GM23338 (cell line): ENCODE results near the gene PAX2. TPM values are rescaled to one million over a fixed set of nuclear protein-coding genes. Genes with fewer than 3 reads are reported as not detected.

Source experiments
- CTCF ChIP-seq, 2 experiments: fragments of 200-600 bp in 1 of 2; sonication (generic) in 1 of 2; conservative IDR thresholded peaks; 2 replicates each; pipeline versions ENCODE4 v1.5.1 to v1.6.1; 2016 to 2017; ENCODE audit warnings: antibody characterized with exemption in 2 of 2, low read depth in 2 of 2, mild to moderate bottlenecking in 2 of 2, moderate library complexity in 1 of 2
- polyA plus RNA-seq: library from polyadenylated mRNA; unstranded; fragments of >200 nt; fragmentation: Nextera tagmentation; extraction: Ambion mirVana; gene quantifications from 2 replicates; pipeline ENCODE4 v1.2.1, GENCODE V29; 2016
- total RNA-seq: library from RNA; depleted of rRNA; stranded (reverse); fragments of >200 nt; shearing (Covaris generic); gene quantifications from 2 replicates; pipeline ENCODE4 v1.2.3, GENCODE V29; 2014; rRNA removed

PAX2 gene
- total and polyA plus RNA-seq, 2 experiments from 2014 or later: not detected

GRCh38 chr10:100878291-100878910 is 133.0 kb downstream of the PAX2 start (continued):
- peak; percentile 81 to 92 for TF ChIP-seq CTCF (conservative IDR thresholded peaks at IDR 0.05; ENCODE audit: low read depth in 2 of 2)

Other genes with a start within 250 kb of the PAX2 start
- gene SEC31B, start 225.7 kb upstream of the PAX2 start, total RNA-seq: 5.8 and 6.7 TPM in 2 replicates
- 2.9 TPM in 2 replicates for gene SEC31B, start 225.7 kb upstream of the PAX2 start, polyA plus RNA-seq
- gene NDUFB8, start 215.7 kb upstream of the PAX2 start, total RNA-seq: 131 and 133 TPM in 2 replicates
- 464 and 520 TPM in 2 replicates for gene NDUFB8, start 215.7 kb upstream of the PAX2 start, polyA plus RNA-seq
- gene HIF1AN, start 209.6 kb upstream of the PAX2 start, total RNA-seq: 25.3 and 26.3 TPM in 2 replicates
- 9.1 and 9.9 TPM in 2 replicates for gene HIF1AN, start 209.6 kb upstream of the PAX2 start, polyA plus RNA-seq
- 12.1 and 22.1 TPM in 2 replicates for gene SLF2, start 167.4 kb downstream of the PAX2 start, total RNA-seq
- gene SLF2, start 167.4 kb downstream of the PAX2 start, polyA plus RNA-seq: 11.3 and 13.6 TPM in 2 replicates
- gene SEMA4G, start 223.9 kb downstream of the PAX2 start, total RNA-seq: 7.3 and 8.5 TPM in 2 replicates
- gene SEMA4G, start 223.9 kb downstream of the PAX2 start, polyA plus RNA-seq: 5.3 and 6.3 TPM in 2 replicates
- 60.4 and 76.9 TPM in 2 replicates for gene MRPL43, start 241.9 kb downstream of the PAX2 start, total RNA-seq
- 124 and 126 TPM in 2 replicates for gene MRPL43, start 241.9 kb downstream of the PAX2 start, polyA plus RNA-seq
- 24.5 and 29.4 TPM in 2 replicates for gene TWNK, start 242.0 kb downstream of the PAX2 start, total RNA-seq
- 11.4 and 12.2 TPM in 2 replicates for gene TWNK, start 242.0 kb downstream of the PAX2 start, polyA plus RNA-seq